T-helper 17 cell (primary cell): Measurements from ENCODE around the gene PCNX1. TPM values are rescaled to one million over a fixed set of nuclear protein-coding genes. Genes with fewer than 3 reads are reported as not detected.
A peak's percentile ranks its signal among the peaks of the same experiment; 100 is the strongest.

Source experiments
- ATAC-seq: fragments of 150-1000 bp; cut with Tn5 transposase; 2 replicates; pipeline ENCODE4 v1.10.0; 2021; ENCODE audit warnings: mild to moderate bottlenecking, moderate library complexity
- DNase-seq, 3 donors: peaks; one replicate each; pipeline versions ENCODE4 v3.0.0 to v3.0.0-alpha.2; 2020 to 2021
- H3K9me3 ChIP-seq: one replicate; pipeline ENCODE4 v1.7.0; 2013; ENCODE audit warnings: low read length, mild to moderate bottlenecking; ENCODE audit not compliant: control insufficient read depth, poor library complexity, severe bottlenecking
- H3K27ac Mint-ChIP-seq: one replicate; pipeline ENCODE4 v1.8.0; 2022; ENCODE audit warnings: mild to moderate bottlenecking, moderate library complexity, mixed read lengths
- H3K27me3 Mint-ChIP-seq: one replicate; pipeline ENCODE4 v1.8.0; 2022; ENCODE audit warnings: mixed read lengths
- H3K36me3 Mint-ChIP-seq: one replicate; pipeline ENCODE4 v1.8.0; 2022; ENCODE audit warnings: low read depth, mixed read lengths
- H3K4me1 Mint-ChIP-seq: one replicate; pipeline ENCODE4 v1.8.0; 2022; ENCODE audit warnings: mild to moderate bottlenecking, mixed read lengths
- H3K4me3 Mint-ChIP-seq: one replicate; pipeline ENCODE4 v1.8.0; 2022; ENCODE audit warnings: mild to moderate bottlenecking, moderate library complexity, mixed read lengths
- total RNA-seq, 4 donors: library from RNA in 2 of 4; stranded (reverse) in 2 of 4; gene quantifications; one replicate each; pipeline ENCODE4 v1.2.3 and lab custom pipeline; 2022 to 2026

PCNX1 gene
- total RNA-seq, 2 donors from 2014 or later, result 140 to 153 TPM

DNA sequence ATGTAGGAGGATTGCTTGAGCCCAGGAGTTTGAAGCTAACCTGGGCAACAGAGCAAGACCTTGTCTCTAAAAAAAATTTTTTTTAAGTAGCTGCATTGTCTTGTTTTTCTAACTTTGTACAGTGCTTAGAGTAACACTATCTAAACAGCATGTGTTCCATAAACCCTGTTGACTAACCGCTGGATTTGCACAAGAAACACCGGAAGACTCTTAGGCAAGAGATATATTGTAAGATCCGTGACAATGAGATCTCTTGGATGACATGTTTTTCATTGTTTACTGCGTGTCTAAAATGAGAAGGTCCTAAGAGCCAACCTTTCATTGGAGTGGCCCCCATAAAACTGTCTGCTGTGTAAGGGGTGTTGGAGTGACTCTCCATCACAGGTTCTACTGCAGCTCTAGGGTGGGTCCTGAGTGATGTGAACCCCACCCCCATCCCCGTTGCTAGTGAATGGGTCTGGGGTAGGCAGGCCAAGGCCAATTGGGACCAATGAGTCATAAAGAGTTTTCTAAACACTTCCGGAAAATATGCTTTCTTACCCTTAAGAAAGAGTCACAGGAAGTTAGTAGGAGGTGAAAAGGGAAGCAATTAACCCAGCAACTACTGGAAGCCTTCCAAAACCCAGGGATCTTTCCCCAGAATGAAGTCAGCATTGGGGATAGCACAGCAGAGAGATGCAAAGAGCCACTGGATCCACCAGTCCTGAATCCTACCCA lies 24.3 kb upstream of the PCNX1 start:
- Mint-ChIP-seq H3K27ac (peak overlapping the region; percentile 95), H3K4me1 (peaks cover 57% of the 10 kb centered on the region), H3K27me3 (no peaks in the 10 kb centered on the region), H3K4me3 (peak overlapping the region; percentile 5), H3K36me3 (peaks cover 3% of the 10 kb centered on the region)
- no peaks in the 10 kb centered on the region for H3K9me3 ChIP-seq
- ATAC-seq (no peak), DNase-seq (no peak)

DNA sequence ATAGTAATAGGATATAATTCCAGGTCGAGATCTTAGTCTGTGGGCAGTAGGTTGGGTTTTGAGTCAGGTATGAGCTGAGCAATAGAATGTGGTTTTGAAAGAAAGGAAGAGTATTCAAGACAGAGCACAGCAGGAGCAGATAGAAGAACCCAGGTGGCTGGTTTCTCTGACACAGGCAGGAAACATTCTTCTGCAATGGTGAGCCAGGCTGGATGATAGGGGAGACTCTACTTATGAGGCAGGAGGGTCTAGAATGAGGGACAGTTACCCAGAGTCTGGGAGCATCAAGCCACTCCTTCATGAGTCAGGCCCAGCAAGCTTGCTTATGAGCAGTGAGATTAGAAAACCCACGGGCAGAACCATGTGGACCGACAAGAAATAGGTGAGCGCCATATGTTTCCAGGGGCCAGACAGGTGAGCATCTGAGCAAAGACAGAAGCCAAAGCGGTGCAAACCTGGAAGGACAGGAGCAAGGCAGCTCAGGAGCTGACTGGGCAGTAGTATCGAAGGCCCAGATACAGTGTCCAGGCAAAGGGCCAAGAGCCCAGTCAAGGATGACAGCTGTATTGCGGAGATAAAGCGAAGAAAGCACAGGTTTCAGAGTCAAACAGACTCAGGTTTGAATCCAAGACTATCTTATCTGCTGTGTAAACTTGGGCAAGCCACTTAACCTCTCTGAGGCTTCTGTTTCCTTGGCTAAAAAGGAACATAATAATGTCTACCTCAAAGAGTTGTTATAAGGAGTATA lies 22.5 kb upstream of the PCNX1 start:
- peak overlapping the region; percentile 95 for H3K27ac Mint-ChIP-seq
- H3K4me1 Mint-ChIP-seq, result peaks cover 72% of the 10 kb centered on the region
- H3K27me3 Mint-ChIP-seq, result no peaks in the 10 kb centered on the region
- peak overlapping the region; percentile 51 for H3K4me3 Mint-ChIP-seq
- H3K9me3 ChIP-seq, result no peaks in the 10 kb centered on the region
- DNase-seq (no peak), ATAC-seq (no peak)
- peaks cover 3% of the 10 kb centered on the region for H3K36me3 Mint-ChIP-seq

DNA sequence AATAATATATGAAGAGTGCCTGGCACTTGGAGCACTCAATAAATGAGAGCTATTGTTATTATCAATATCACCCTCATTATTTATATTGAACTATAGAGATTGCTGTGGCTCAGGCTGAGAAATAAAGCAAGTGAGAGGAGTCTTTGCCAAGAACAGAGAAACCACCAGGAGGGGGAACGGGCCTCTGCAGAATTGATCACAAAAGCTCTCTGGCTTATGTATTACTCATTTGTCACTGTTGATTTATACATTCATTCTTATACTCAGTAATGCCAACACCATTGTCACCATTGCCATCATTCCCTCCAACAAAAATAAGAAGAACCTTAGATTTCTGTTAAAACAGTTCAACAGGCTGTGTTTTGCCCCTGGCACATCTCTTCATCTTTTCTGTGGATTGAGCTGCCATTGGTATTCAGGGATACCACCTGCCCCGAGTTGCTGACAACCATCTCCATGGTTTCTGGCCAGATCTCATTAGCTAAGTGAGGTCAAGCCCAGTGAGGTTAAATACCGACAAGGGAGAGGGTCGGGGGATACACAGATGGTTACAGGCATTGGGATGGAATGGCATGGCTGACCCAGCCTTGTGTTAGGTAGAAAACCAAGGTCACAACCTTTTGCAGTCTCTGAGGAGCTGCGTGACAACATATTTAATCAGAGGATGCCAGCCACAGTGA lies 21.8 kb upstream of the PCNX1 start:
- no peaks in the 10 kb centered on the region for H3K27me3 Mint-ChIP-seq
- no peak overlapping the region for H3K4me3 Mint-ChIP-seq
- H3K36me3 Mint-ChIP-seq, result peaks cover 3% of the 10 kb centered on the region
- H3K27ac Mint-ChIP-seq, result peak overlapping the region; percentile 95
- no peak for ATAC-seq
- H3K9me3 ChIP-seq, result no peaks in the 10 kb centered on the region
- peaks cover 72% of the 10 kb centered on the region for H3K4me1 Mint-ChIP-seq
- DNase-seq, result no peak

DNA sequence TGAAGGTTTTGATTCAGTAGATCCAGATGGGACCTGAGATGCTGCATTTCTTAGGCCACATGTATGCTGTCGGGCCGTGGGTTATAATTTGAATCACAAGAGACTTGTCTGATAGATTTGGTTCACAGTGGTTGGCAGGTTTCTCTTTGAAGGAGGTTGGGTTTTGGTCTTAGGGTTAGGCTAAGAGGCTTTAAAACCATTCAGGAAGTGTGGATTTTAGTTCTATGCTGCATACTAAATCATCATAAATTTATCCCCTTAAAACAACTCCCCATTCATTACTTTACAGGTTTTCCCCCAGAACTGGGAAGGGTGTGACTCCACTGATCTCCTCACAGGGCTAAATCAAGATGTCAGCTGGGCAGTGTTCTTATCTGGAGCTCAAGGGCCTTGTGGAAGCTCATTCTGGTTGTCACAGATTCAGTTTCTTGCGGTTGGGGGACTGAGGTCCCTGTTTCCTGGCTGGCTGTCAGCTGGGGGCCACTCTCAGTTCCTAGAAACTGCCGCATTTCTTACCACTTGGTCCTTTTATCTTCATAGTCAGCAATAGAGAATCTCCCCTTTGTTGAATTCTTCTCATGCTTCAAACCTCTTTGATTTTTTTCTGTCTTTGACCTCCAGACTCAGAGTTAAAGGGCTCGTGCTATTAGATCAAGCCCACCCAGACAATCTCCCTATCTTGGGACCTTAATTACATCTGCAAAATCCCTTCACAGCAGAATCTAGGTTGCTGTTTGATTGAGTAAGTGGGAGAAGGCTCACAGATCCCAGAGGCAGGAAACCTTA lies 20.6 kb upstream of the PCNX1 start:
- DNase-seq (peak in 1 of 3 donors; percentile 24), ATAC-seq (peak; percentile 73)
- H3K9me3 ChIP-seq, result no peaks in the 10 kb centered on the region
- H3K27ac Mint-ChIP-seq, result peak overlapping the region; percentile 95
- H3K4me3 Mint-ChIP-seq, result peak overlapping the region; percentile 89
- H3K4me1 Mint-ChIP-seq, result peaks cover 70% of the 10 kb centered on the region
- no peaks in the 10 kb centered on the region for H3K36me3 Mint-ChIP-seq
- H3K27me3 Mint-ChIP-seq, result no peaks in the 10 kb centered on the region

DNA sequence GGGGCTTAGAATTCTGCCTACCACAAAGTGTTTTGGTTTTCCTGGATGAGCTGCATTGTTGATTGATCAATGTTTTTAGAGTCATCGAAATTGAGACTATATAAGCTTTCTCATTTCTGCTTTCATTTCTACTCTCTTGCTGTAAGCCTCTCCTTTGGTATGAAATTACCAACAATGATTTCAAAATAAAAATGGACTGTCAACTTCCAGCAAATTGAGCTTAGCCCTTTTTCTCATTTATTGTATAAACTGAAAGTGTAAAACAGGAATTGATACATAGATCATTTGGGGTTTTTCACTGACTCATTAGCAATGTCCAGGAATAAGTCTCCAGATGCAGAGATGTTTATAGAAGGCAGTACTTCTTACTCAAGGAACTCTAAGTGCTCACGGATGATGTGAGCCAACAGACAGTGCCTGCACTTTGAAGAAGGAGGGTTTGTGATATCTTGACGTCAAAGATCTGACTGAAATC lies 20.0 kb upstream of the PCNX1 start:
- no peaks in the 10 kb centered on the region for H3K27me3 Mint-ChIP-seq
- no peaks in the 10 kb centered on the region for H3K9me3 ChIP-seq
- H3K4me1 Mint-ChIP-seq, result peaks cover 68% of the 10 kb centered on the region
- H3K4me3 Mint-ChIP-seq, result peak overlapping the region; percentile 89
- no peaks in the 10 kb centered on the region for H3K36me3 Mint-ChIP-seq
- no peak for DNase-seq
- peak overlapping the region; percentile 95 for H3K27ac Mint-ChIP-seq
- ATAC-seq, result peak; percentile 43

DNA sequence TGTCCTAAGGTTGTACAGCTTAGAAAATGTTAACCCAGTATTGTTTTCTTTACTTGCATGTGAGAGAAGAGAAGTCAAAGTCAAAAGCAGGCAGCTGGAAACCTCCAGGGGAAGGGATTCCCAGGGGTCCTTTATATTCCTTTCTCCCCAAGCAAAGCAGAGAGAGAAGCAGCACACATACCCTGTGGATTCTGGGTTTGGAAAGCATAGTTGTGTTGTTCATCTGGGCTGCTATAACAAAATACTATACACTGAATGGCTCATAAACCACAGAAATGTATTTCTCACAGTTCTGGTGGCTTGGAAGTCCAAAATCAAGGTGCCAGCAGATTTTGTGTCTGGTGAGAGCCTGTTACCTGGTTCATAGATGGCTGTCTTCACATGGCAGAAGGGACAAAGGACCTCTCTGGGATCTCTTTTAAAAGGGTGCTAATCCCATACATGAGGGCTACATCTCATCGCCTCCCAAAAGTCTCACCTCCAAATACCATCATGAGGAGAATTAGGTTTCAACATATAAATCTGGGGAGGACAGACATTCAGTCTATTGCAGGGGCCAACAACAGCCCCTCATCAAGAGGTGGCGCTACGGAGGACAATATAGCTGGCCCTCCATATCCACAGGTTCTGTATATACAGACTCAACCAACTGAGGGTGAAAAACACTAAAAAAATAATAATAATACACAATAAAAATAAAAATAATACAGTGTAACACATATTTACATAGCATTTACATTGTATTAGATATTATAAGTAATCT lies 19.3 kb upstream of the PCNX1 start:
- Mint-ChIP-seq H3K4me3 (peak overlapping the region; percentile 89), H3K27me3 (no peaks in the 10 kb centered on the region), H3K36me3 (no peaks in the 10 kb centered on the region), H3K27ac (peak overlapping the region; percentile 95), H3K4me1 (peaks cover 69% of the 10 kb centered on the region)
- DNase-seq, result no peak
- ATAC-seq, result no peak
- H3K9me3 ChIP-seq, result no peaks in the 10 kb centered on the region

DNA sequence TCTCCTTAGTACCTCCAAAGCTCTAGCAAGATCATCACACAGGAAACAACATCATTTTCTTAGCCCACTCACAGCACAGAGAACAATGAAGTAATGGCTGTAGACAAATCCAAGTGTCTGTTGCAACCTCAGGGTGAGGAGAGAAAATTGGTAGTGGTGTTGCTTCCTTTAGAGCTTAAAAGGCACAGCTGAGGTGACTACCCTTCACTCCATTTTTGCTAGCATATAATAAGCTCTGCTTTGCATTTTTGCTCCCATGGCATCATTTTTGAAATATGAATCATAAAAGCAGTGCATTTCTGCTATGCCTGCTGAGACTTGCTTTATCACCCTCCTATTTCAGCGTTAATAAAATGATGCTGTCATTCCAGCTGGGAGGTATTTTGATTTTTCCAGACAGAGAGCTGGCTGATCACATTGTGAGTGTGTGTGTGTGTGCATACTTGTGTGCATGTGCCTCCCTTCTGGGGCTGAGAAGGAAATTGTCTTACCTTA lies 18.5 kb upstream of the PCNX1 start:
- no peak for DNase-seq
- Mint-ChIP-seq H3K4me3 (no peak overlapping the region), H3K27ac (peak overlapping the region; percentile 95), H3K36me3 (no peaks in the 10 kb centered on the region), H3K27me3 (no peaks in the 10 kb centered on the region), H3K4me1 (peaks cover 69% of the 10 kb centered on the region)
- no peaks in the 10 kb centered on the region for H3K9me3 ChIP-seq
- ATAC-seq, result no peak

DNA sequence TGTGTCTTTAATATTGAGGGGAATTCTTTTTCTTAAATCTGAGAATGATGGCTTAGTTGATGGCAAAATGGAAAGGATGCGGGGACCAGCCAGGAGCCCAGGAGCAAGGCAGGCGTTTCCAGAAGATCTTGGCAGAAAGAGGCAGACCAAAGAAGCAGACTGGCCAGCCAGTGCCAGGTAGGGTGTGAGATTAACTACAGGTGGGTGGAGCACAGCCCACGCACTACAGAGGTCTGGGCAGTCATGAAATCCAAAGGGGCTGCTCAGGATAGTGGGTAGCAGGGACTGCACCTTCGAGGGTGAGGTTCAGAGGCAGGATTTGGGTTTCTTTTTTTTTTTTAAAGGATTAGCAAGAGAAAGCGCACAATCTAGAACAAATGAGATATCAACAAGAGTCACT lies 17.7 kb upstream of the PCNX1 start:
- H3K27me3 Mint-ChIP-seq, result no peaks in the 10 kb centered on the region
- no peaks in the 10 kb centered on the region for H3K36me3 Mint-ChIP-seq
- no peak for DNase-seq
- H3K4me1 Mint-ChIP-seq, result peaks cover 70% of the 10 kb centered on the region
- peak overlapping the region; percentile 95 for H3K27ac Mint-ChIP-seq
- no peaks in the 10 kb centered on the region for H3K9me3 ChIP-seq
- H3K4me3 Mint-ChIP-seq, result no peak overlapping the region
- no peak for ATAC-seq

DNA sequence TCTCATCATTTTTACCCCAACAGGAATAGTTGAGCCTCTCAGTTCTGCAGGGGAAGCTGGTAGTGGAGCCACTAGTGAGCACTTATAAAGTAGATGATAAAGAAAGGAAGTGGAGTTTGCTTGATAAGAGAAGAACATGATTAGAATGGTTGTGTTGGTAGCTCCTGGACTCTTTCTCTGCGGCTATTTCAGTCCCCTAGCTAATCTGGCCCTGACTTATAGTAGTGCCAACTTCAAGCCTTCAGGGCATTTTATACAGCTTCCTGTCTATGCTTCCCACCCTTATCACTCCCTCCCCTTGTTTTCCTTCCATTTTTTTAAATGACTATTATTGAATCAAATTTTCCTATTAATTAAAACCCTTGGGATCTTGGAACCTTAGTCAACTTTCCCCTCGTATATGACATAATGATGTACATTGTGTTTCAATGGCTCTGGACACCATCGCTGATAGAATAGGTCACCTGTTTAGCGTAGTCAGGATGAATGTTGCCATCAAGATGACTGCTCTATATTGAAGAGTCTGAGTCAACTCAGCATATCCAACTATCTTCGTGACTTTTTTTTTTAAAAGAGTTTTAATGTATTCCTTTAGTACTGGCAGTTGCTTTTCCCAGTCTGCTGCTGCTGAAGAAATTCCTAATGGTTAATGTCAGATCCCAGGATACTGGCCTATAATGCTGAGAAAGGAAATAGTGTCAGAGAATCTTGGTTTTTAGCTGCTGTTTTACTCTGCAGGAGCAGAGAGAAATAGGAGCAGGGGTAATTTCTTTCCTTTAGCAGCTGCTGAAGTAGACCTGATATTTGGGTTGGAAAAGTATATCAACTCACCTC lies 16.2 kb upstream of the PCNX1 start:
- DNase-seq, result no peak
- Mint-ChIP-seq H3K27ac (peak overlapping the region; percentile 95), H3K4me3 (no peak overlapping the region), H3K4me1 (peaks cover 66% of the 10 kb centered on the region), H3K27me3 (no peaks in the 10 kb centered on the region), H3K36me3 (no peaks in the 10 kb centered on the region)
- no peak for ATAC-seq
- H3K9me3 ChIP-seq, result no peaks in the 10 kb centered on the region

DNA sequence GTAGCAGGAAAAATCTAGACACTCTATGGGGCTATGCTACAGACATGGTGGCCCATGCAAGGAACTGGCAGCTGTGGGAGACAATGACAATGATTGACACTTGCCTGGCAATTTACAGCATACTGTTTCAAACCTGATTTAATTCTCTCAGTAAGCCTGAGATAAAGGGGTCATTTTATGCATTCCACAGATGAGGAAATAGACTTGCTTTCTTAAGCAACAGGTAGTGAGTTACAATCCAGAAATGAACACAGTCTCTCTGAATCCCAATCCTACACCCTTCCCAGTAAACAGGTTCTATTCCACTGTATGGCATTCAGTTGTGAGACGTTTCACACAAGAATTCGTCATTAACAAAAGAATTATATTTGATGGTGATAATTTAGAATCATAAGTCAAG lies 15.5 kb upstream of the PCNX1 start:
- no peaks in the 10 kb centered on the region for H3K9me3 ChIP-seq
- ATAC-seq (no peak), DNase-seq (no peak)
- Mint-ChIP-seq H3K36me3 (no peaks in the 10 kb centered on the region), H3K4me3 (no peak overlapping the region), H3K27ac (peak overlapping the region; percentile 95), H3K27me3 (no peaks in the 10 kb centered on the region), H3K4me1 (peaks cover 60% of the 10 kb centered on the region)

DNA sequence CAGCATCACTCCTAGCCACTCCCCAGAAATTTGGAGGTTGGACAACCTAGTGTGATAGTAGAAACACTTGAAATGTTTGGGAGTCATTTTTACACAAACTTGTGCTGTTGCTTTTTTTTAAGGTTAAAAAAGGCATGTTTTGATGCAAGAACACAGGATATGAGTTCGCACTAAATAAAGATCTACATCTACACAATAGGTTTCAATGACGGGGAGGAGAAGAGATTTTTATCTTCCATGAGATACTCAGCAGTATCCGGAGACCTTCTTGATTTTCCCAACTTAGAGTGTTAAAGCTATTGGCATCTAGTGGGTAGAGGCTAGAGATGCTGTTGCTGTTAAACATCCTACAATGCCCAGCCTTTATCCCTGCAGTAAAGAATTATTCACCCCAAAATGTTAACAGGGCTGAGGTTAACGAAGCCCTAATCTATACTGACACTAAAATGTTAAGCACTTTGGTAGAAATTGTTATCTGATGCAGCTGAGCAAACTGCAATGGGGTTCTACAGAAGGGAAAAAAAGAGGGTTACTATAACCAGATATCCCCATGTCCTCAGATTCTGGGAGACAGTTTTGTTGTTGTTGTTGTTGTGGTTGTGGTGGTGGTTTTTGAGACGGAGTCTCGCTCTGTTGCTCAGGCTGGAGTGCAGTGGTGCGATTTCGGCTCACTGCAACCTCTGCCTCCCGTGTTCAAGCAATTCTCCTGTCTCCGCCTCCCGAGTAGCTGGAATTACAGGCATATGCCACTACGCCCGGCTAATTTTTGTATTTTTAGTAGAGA lies 14.0 kb upstream of the PCNX1 start:
- ATAC-seq (peak; percentile 81), DNase-seq (no peak)
- Mint-ChIP-seq H3K4me1 (peaks cover 51% of the 10 kb centered on the region), H3K4me3 (peak overlapping the region; percentile 81), H3K27me3 (no peaks in the 10 kb centered on the region), H3K36me3 (no peaks in the 10 kb centered on the region), H3K27ac (peak overlapping the region; percentile 96)
- no peaks in the 10 kb centered on the region for H3K9me3 ChIP-seq
